ENCODE measurements around the gene TM9SF4. TPM values are rescaled to one million over a fixed set of nuclear protein-coding genes. Genes with fewer than 3 reads are reported as not detected.
A peak's percentile ranks its signal among the peaks of the same experiment; 100 is the strongest.
"Not testable (repeated sequence)": the region's sequence is repeated elsewhere in the genome, so short reads cannot be mapped to it uniquely, and the experiment has no call there.

Gene TM9SF4
- total RNA-seq, 1 experiment from 2014 or later: 67.8 TPM

DNA sequence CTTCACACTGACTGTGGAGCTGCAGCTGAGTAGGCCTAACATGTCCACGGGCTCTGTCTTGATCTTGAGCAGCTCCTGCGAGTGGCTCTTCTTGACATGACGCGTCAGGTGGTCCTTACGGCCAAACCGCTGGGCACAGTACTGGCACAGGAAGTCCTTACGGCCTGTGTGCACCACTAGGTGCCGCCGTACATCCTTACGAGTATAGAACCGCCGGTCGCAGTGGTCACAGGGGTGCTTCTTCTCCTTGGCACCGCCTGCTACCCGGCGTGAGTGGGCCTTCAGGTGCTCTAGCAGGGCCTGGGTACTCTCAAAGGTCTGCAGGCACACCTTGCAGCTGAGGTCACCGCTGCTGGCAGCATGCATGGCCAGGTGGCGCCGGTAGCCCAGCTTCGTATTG is 87.6 kb downstream of the TM9SF4 start:
- H3K4me2 ChIP-seq; intact Hi-C loops (cut with micrococcal nuclease; ENCODE audit: unreplicated experiment); DNase-seq; H3K4me1 ChIP-seq (replicated peaks; ENCODE audit: insufficient read depth); H3K27ac ChIP-seq; H3K4me3 ChIP-seq; H3K9me3 ChIP-seq (ENCODE audit: insufficient read depth, low read depth); H2AFZ ChIP-seq; H3K9me2 ChIP-seq (ENCODE audit: insufficient read depth); H3K27me3 ChIP-seq (ENCODE audit: insufficient read depth, low read depth); BruUV-seq (replicated peaks); CTCF ChIA-PET; H3F3A ChIP-seq (ENCODE audit: insufficient read depth, low read depth); H3K79me2 ChIP-seq (ENCODE audit: low read depth); POLR2A ChIA-PET (ENCODE audit: unreplicated experiment): not testable (repeated sequence)
- Histone ChIP-seq H4K20me1 (ENCODE audit: insufficient read depth) (peaks cover 37% of the 10 kb centered on the region), H3K36me3 (ENCODE audit: low read depth) (peaks cover 17% of the 10 kb centered on the region; the same call in 1 of the 2 replicates)

DNA sequence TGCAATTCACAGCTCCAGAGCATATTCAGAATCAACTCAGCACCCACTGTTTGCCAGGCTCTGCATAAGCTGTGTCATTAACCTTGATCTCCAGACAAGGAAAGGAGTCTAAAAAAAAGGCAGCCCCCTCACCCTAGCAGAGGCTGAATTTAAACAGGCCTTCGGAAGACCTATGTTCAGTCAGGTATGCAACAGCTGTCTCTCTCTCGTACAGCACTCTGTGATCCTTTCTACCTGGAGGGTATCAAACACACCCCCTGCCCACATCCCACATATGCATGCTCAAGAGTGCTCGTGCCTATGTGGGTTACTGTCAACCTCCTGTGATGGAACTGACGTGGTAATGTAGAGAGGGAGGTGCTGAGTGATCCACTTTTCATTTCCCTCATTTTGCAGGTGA is 89.5 kb downstream of the TM9SF4 start:
- intact Hi-C loops (cut with micrococcal nuclease; ENCODE audit: unreplicated experiment): no loop called here
- POLR2A ChIA-PET (ENCODE audit: unreplicated experiment): no interaction called here
- Histone ChIP-seq H3K9me2 (ENCODE audit: insufficient read depth) (no peaks in the 10 kb centered on the region), H3K36me3 (ENCODE audit: low read depth) (peaks cover 17% of the 10 kb centered on the region; the same call in 1 of the 2 replicates), H3F3A (ENCODE audit: insufficient read depth, low read depth) (peaks cover 5% of the 10 kb centered on the region; the same call in 1 of the 2 replicates), H3K4me2 (no peak overlapping the region), H3K4me3 (no peak overlapping the region), H3K27ac (no peak overlapping the region), H2AFZ (no peak overlapping the region), H3K27me3 (ENCODE audit: insufficient read depth, low read depth) (no peaks in the 10 kb centered on the region), H3K79me2 (ENCODE audit: low read depth) (peaks cover 23% of the 10 kb centered on the region), H3K4me1 (replicated peaks; ENCODE audit: insufficient read depth) (peaks cover 3% of the 10 kb centered on the region; the same call in 1 of the 2 replicates), H4K20me1 (ENCODE audit: insufficient read depth) (peaks cover 51% of the 10 kb centered on the region), H3K9me3 (ENCODE audit: insufficient read depth, low read depth) (no peaks in the 10 kb centered on the region)
- DNase-seq: peak in 1 of 2 experiments; percentile 5
- TF ChIP-seq, protein P1, sequence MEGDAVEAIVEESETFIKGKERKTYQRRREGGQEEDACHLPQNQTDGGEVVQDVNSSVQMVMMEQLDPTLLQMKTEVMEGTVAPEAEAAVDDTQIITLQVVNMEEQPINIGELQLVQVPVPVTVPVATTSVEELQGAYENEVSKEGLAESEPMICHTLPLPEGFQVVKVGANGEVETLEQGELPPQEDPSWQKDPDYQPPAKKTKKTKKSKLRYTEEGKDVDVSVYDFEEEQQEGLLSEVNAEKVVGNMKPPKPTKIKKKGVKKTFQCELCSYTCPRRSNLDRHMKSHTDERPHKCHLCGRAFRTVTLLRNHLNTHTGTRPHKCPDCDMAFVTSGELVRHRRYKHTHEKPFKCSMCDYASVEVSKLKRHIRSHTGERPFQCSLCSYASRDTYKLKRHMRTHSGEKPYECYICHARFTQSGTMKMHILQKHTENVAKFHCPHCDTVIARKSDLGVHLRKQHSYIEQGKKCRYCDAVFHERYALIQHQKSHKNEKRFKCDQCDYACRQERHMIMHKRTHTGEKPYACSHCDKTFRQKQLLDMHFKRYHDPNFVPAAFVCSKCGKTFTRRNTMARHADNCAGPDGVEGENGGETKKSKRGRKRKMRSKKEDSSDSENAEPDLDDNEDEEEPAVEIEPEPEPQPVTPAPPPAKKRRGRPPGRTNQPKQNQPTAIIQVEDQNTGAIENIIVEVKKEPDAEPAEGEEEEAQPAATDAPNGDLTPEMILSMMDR (conservative IDR thresholded peaks at IDR 0.05): no peak
- no peak for TF ChIP-seq EZH2 (IDR thresholded peaks at IDR 0.05; ENCODE audit: low read depth)
- CTCF ChIA-PET: no interaction called here
- BruUV-seq (replicated peaks): no TSS peak

DNA sequence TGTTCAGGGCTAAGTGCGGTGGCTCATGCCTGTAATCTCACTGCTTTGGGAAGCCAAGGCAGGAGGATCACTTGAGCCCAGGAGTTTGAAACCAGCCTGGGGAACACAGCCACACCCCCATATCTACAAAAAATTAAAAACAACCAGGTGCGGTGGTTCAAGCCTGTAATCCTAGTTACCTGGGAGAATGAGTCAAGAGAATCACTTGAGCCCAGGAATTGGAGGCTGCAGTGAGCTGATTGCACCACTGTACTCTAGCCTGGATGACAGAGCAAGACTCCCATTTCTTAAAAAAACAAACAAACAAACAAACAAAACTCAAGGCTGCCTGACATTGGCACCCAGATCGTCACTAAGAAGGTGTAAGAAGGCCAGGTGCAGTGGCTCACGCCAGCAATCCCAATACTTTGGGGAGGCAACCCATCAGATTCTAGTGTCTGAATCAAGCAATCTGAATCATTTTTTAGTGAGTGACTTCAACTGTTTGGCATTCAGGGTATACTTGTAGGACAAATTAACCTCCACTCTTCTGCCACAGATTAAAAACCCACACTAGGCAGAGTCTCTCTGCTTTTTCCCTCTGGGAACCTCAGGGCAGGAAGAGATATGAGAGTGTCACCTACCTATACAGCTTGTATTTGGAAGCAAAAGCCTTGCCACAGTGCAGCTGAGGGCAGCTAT is 91.9 kb downstream of the TM9SF4 start:
- POLR2A ChIA-PET (ENCODE audit: unreplicated experiment): no interaction called here
- no peaks in the 10 kb centered on the region for H3K9me3 ChIP-seq (ENCODE audit: insufficient read depth, low read depth)
- H3K27me3 ChIP-seq (ENCODE audit: insufficient read depth, low read depth): no peaks in the 10 kb centered on the region
- peaks cover 54% of the 10 kb centered on the region for H4K20me1 ChIP-seq (ENCODE audit: insufficient read depth)
- peaks cover 27% of the 10 kb centered on the region for H3K4me1 ChIP-seq (replicated peaks; ENCODE audit: insufficient read depth)
- no peak overlapping the region for H3K4me2 ChIP-seq
- H3K36me3 ChIP-seq (ENCODE audit: low read depth): peaks cover 12% of the 10 kb centered on the region
- H3K79me2 ChIP-seq (ENCODE audit: low read depth): peaks cover 47% of the 10 kb centered on the region
- H3K4me3 ChIP-seq: no peak overlapping the region
- peak in 1 of 2 experiments; percentile 25 for DNase-seq
- no TSS peak for BruUV-seq (replicated peaks)
- intact Hi-C loops (cut with micrococcal nuclease; ENCODE audit: unreplicated experiment): no loop called here
- CTCF ChIA-PET: no interaction called here
- no peaks in the 10 kb centered on the region for H3K9me2 ChIP-seq (ENCODE audit: insufficient read depth)
- peaks cover 11% of the 10 kb centered on the region; the same call in 1 of the 2 replicates for H3F3A ChIP-seq (ENCODE audit: insufficient read depth, low read depth)
- H3K27ac ChIP-seq: no peak overlapping the region
- TF ChIP-seq, protein P1 (conservative IDR thresholded peaks at IDR 0.05): no peak
- H2AFZ ChIP-seq: no peak overlapping the region

DNA sequence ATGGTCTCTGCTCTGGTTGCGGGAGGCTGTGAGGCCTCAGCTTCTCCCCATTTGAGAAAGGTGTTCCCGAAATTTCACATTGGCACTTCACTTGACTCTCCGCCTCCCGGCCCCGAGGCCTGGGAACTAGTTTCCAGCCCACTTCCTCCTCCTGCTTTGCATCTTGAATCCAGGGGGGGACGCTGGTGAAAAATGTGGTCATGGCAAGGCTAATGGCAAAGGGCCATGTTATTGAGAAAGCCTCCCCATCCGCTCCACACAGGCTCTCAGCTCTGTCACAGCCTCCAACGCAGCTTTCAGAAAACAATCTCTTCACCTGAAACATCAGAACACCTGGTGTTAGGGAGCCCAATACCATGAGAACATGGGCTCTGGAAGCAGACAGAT is 92.5 kb downstream of the TM9SF4 start:
- H3F3A ChIP-seq (ENCODE audit: insufficient read depth, low read depth): peaks cover 11% of the 10 kb centered on the region; the same call in 1 of the 2 replicates
- H3K27me3 ChIP-seq (ENCODE audit: insufficient read depth, low read depth): no peaks in the 10 kb centered on the region
- no peak overlapping the region for H3K27ac ChIP-seq
- CTCF ChIA-PET: no interaction called here
- intact Hi-C loops (cut with micrococcal nuclease; ENCODE audit: unreplicated experiment): no loop called here
- H3K36me3 ChIP-seq (ENCODE audit: low read depth): peaks cover 12% of the 10 kb centered on the region
- no peak overlapping the region for H3K4me2 ChIP-seq
- BruUV-seq (replicated peaks): no TSS peak
- TF ChIP-seq EZH2 (IDR thresholded peaks at IDR 0.05; ENCODE audit: low read depth): no peak
- TF ChIP-seq, protein P1 (conservative IDR thresholded peaks at IDR 0.05): no peak
- no peak overlapping the region for H3K4me3 ChIP-seq
- peaks cover 30% of the 10 kb centered on the region for H3K4me1 ChIP-seq (replicated peaks; ENCODE audit: insufficient read depth)
- H4K20me1 ChIP-seq (ENCODE audit: insufficient read depth): peaks cover 54% of the 10 kb centered on the region
- POLR2A ChIA-PET (ENCODE audit: unreplicated experiment): no interaction called here
- no peak overlapping the region for H2AFZ ChIP-seq
- peaks cover 53% of the 10 kb centered on the region for H3K79me2 ChIP-seq (ENCODE audit: low read depth)
- no peaks in the 10 kb centered on the region for H3K9me2 ChIP-seq (ENCODE audit: insufficient read depth)
- no peak for DNase-seq
- H3K9me3 ChIP-seq (ENCODE audit: insufficient read depth, low read depth): no peaks in the 10 kb centered on the region
